ENCODE results near the gene ITGA11.

DNA sequence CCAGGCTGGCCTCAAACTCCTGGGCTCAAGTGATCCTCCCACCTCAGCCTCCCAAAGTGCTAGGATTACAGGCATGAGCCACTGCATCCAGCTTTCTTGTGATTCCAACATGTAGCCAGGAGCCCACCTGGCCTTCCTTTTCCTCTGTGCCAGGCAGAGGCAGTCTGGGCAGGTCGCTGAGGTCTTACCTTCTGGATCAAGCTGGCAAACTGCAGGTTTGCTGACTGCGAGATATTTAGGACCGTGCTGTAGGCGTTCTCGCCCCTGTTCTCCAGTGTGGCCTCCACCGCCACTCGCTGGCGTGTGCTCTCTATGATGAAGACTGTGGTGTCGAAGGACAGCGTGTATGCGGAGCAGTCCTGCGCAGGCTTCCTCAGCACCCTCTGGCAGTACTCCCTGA is 112.0 kb downstream of the ITGA11 start:
- TF ChIP-seq, protein P1, sequence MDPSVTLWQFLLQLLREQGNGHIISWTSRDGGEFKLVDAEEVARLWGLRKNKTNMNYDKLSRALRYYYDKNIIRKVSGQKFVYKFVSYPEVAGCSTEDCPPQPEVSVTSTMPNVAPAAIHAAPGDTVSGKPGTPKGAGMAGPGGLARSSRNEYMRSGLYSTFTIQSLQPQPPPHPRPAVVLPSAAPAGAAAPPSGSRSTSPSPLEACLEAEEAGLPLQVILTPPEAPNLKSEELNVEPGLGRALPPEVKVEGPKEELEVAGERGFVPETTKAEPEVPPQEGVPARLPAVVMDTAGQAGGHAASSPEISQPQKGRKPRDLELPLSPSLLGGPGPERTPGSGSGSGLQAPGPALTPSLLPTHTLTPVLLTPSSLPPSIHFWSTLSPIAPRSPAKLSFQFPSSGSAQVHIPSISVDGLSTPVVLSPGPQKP (IDR thresholded peaks at IDR 0.05; ENCODE audit: borderline replicate concordance, low read depth, low read length), result no peak
- TF ChIP-seq, protein P2, sequence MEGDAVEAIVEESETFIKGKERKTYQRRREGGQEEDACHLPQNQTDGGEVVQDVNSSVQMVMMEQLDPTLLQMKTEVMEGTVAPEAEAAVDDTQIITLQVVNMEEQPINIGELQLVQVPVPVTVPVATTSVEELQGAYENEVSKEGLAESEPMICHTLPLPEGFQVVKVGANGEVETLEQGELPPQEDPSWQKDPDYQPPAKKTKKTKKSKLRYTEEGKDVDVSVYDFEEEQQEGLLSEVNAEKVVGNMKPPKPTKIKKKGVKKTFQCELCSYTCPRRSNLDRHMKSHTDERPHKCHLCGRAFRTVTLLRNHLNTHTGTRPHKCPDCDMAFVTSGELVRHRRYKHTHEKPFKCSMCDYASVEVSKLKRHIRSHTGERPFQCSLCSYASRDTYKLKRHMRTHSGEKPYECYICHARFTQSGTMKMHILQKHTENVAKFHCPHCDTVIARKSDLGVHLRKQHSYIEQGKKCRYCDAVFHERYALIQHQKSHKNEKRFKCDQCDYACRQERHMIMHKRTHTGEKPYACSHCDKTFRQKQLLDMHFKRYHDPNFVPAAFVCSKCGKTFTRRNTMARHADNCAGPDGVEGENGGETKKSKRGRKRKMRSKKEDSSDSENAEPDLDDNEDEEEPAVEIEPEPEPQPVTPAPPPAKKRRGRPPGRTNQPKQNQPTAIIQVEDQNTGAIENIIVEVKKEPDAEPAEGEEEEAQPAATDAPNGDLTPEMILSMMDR (conservative IDR thresholded peaks at IDR 0.05; ENCODE audit: low read depth, low read length), result no peak
- TF ChIP-seq RAD21 (IDR thresholded peaks at IDR 0.05; ENCODE audit: low read length) (no peak), RCOR1 (IDR thresholded peaks at IDR 0.05; ENCODE audit: insufficient replicate concordance, low read length) (no peak), POLR2A (IDR thresholded peaks at IDR 0.05; ENCODE audit: low read depth, low read length) (no peak), FOS (IDR thresholded peaks at IDR 0.05; ENCODE audit: low read depth, low read length) (no peak), MAZ (IDR thresholded peaks at IDR 0.05; ENCODE audit: borderline replicate concordance, low read depth, low read length) (no peak), BHLHE40 (IDR thresholded peaks at IDR 0.05; ENCODE audit: low read depth, low read length) (no peak), NFE2L2 (IDR thresholded peaks at IDR 0.05; ENCODE audit: low read depth, low read length) (no peak), RFX5 (IDR thresholded peaks at IDR 0.05; ENCODE audit: low read depth, low read length) (no peak), USF2 (IDR thresholded peaks at IDR 0.05; ENCODE audit: low read depth, low read length) (no peak), MAFK (IDR thresholded peaks at IDR 0.05; ENCODE audit: low read depth, low read length) (no peak)

Data from IMR-90 (cell line).